ENCODE measurements around the gene BRF1.
"Not testable (repeated sequence)": the region's sequence is repeated elsewhere in the genome, so short reads cannot be mapped to it uniquely, and the experiment has no call there.

The BRF1 gene

DNA sequence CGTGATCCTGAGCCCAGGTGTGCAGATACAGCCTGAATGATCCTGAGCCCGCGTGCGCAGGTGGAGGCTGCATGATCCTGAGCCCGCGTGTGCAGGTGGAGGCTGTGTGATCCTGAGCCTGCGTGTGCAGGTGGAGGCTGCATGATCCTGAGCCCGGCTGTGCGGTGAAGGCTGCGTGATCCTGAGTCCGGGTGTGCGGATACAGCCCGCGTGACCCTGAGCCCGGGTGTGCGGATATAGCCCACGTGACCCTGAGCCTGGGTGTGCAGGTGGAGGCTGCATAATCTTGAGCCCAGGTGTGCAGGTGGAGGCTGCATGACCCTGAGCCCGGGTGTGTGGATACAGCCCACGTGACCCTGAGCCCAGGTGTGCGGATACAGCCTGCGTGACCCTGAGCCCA is 20.3 kb downstream of the BRF1 start:
- no peak for TF ChIP-seq CTCF (conservative IDR thresholded peaks at IDR 0.05)
- H3K27ac ChIP-seq: no peak overlapping the region

DNA sequence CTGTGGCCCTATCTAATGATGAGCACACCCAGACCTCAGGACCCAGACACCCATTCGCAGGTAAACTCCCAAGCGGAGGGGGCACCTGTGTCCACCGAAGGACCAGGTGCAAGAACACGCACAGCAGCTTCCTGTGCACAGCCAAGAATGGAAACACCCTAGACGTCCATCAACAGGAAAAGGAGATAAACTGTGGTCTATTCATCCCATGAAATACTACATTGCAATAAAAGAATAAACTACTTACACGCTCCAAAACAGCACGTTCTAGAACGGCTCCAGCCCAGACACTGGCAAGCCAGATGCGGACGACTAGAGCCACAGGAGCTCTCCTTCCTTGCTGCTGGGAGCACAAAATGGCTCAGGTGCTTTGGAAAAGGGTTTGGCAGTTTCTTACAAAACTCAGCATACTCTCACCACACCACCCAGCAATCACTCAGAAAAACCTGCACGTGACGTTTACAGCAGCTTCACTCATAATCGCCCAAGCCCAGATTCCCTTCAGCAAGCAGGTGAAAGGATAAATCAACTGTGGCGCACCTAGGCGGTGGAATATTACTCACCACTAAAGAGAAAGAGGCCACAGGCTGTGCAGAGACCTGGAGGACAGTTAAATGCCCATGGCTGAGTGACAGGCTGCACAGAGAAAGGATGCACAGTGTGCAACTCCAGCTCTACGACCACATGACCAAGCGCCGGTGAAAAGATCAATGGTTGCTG is 21.0 kb downstream of the BRF1 start:
- TF ChIP-seq CTCF (conservative IDR thresholded peaks at IDR 0.05): no peak
- no peak overlapping the region for H3K27ac ChIP-seq

DNA sequence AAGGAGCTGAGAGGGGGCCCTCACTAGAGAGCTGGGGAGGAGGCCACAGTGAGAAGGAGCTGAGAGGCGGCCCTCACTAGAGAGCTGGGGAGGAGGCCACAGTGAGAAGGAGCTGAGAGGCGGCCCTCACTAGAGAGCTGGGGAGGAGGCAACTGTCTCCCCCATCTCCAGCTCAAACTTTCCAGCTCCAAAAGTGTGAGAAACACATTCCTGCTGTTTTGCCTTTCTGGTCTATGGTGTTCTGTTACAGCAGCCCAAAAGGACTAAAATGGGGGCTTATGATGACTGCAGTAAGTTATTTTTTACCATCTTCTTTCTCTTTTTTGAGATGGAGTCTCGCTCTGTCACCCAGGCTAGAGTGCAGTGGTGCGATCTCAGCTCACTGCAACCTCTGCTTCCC is 23.4 kb downstream of the BRF1 start:
- H3K27ac ChIP-seq: not testable (repeated sequence)

DNA sequence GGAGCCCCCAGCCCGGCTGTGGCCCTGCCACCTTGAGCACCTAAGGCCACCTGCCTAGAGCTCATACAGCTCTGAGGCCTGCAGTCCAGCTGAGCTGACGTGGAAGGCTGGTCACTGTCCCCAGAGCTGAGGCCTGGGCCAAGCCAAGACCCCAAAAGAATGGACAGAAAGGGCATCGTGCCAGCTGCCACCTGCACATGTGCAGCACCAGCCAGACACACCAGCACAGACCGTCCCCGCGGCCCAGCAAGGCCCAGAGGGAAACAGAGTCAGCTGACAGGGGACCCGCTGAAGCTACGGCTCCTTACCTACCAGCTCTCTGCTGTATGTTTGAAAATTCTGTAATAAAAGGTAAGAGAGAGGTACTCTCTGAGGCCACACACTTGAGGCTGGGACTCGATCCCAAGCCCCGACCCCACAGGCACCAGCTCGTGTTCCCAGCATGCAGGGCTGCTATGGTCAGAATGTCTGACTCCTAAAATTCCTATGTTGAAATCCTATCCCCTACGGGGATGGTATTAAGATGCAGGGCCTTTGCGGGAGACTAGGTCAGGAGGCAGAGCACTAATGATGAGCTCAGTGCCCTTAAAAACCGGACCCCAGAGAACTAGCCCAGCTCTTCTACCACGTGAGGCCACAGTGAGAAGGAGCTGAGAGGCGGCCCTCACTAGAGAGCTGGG is 25.4 kb downstream of the BRF1 start:
- no peak for TF ChIP-seq CTCF (conservative IDR thresholded peaks at IDR 0.05)
- no peak overlapping the region for H3K27ac ChIP-seq

GRCh38 chr14:105274637-105275036 is 26.2 kb downstream of the BRF1 start:
- no peak for TF ChIP-seq CTCF (conservative IDR thresholded peaks at IDR 0.05)
- H3K27ac ChIP-seq: no peak overlapping the region

DNA sequence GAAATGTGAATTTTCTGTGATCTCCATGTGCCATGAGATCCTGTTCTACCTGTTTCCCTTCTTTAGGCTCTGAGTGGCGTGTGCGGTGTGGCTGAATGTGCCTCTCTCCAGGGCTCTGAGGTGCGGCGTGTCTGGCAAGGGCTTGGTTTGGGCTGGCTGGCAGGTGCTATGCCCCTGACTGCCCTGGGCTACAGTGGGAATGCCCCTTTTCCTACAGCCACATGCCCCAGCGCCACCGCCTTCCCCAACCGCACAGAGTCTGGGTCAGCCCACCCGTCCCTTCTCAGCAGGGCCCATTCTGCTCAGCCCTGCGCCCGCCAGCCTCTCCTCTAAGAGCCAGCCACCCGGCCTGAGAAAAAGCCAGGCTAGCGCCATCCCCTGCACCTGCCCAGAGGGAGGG is 27.7 kb downstream of the BRF1 start:
- peak overlapping the region; percentile 42 for H3K27ac ChIP-seq
- TF ChIP-seq CTCF (conservative IDR thresholded peaks at IDR 0.05): no peak

DNA sequence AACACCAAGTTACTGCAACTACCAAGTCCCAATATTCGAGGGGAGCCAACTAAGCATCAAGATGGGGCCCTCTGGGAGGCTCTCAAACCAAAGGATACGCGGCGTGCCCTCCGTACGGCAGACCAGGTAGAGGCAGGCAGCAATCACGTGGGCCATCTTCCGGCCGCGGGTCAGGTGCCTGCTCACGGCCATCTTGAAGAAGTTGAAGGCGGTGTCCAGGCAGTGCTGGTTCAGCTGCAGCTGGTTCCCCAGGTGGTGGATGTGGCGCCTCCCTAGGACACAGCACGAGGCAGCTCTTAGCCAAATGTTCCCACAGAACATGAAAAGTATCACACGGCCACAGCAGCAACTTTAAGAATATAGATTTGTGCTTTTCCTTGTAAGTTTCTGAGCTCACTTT is 28.2 kb downstream of the BRF1 start:
- no peak for TF ChIP-seq CTCF (conservative IDR thresholded peaks at IDR 0.05)
- peak overlapping the region; percentile 42 for H3K27ac ChIP-seq

DNA sequence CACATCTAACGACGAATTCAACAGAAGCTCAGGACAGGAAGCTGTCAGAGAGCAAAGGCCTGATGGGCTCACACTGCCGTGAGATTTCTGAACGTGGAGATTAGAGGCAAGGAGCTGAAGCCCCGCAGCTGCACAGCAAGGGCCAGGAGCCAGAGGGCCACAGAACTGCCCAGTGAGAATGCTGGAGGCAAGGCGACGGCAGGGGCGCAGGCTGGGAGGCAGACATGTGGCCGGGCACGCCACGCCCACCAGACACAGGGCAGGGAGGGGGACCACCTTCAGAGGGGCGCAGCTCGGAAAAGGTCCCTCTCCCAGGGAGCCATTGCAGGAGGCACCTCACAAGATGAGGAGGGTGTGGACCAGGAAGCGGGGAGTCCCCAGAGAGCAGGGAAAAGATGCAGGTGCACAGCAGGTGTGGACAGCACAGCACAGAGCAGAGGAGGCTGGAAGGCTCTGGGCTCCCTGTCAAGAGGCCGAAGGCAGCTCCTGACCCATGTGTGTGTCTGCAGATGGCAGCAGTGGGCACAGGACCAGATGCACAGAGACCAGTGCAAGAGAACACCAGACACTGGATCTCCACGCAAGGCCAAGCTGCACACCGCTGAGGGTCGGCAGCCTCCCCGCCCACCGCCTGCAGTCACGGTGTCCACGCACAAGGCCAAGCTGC is 29.4 kb downstream of the BRF1 start:
- no peak for TF ChIP-seq CTCF (conservative IDR thresholded peaks at IDR 0.05)
- no peak overlapping the region for H3K27ac ChIP-seq

All from VCaP (cell line).